PFSK-1 (cell line): ENCODE data around the gene ODC1.

ENCODE experiments used
- FOXP2 ChIP-seq: optimal IDR thresholded peaks from 2 replicates; pipeline ENCODE3; 2011; ENCODE audit warnings: borderline replicate concordance, control low read depth, inconsistent platforms; ENCODE audit not compliant: insufficient read depth; ENCODE audit errors: extremely low read length, extremely low read depth
- POLR2AphosphoS5 ChIP-seq: IDR thresholded peaks from 2 replicates; pipeline ENCODE4 v1.6.1; 2012; ENCODE audit warnings: low read depth, mild to moderate bottlenecking, control low read depth, low read length, moderate library complexity
- REST ChIP-seq, 2 experiments: IDR thresholded peaks; 2 replicates each; pipeline versions ENCODE4 v1.6.1 to v1.8.0; 2011 to 2012; ENCODE audit warnings: low read depth in 2 of 2, low read length in 2 of 2, control low read depth in 1 of 2, inconsistent platforms in 1 of 2, mild to moderate bottlenecking in 1 of 2, moderate library complexity in 1 of 2; ENCODE audit not compliant: insufficient read depth in 1 of 2
- SIN3A ChIP-seq: IDR thresholded peaks from 2 replicates; pipeline ENCODE4 v1.6.1; 2012; ENCODE audit warnings: mild to moderate bottlenecking, low read length, moderate library complexity, borderline replicate concordance; ENCODE audit not compliant: insufficient read depth
- TAF1 ChIP-seq: IDR thresholded peaks from 2 replicates; pipeline ENCODE4 v1.6.1; 2012; ENCODE audit warnings: low read length, control low read depth, borderline replicate concordance; ENCODE audit not compliant: insufficient read depth

GRCh38 chr2:10467401-10467800 lies 19.3 kb upstream of the ODC1 start:
- no peak for TF ChIP-seq FOXP2
- TF ChIP-seq REST (IDR thresholded peaks at IDR 0.05; ENCODE audit: insufficient read depth in 1 of 2, low read depth in 2 of 2, low read length in 2 of 2) = no peak
- no peak for TF ChIP-seq TAF1
- no peak for TF ChIP-seq POLR2AphosphoS5
- TF ChIP-seq SIN3A = no peak
